Uterus (tissue), 2 donors: Measurements from ENCODE around the gene MST1.

ENCODE experiments used
- CTCF ChIP-seq, 4 experiments: fragments of 200-600 bp in 2 of 4; fragments of 450-650 bp in 2 of 4; sonication (generic) in 2 of 4; IDR thresholded peaks; one replicate each; pipeline ENCODE4 v1.5.1; 2016 to 2019; ENCODE audit warnings: antibody characterized with exemption in 4 of 4, mild to moderate bottlenecking in 2 of 4, moderate library complexity in 1 of 4
- POLR2A ChIP-seq, 2 donors: fragments of 450-650 bp; IDR thresholded peaks; one replicate each; pipeline ENCODE4 v1.6.1; 2016; ENCODE audit warnings: antibody characterized with exemption in 2 of 2, mild to moderate bottlenecking in 1 of 2, moderate library complexity in 1 of 2

- no peak for TF ChIP-seq CTCF (IDR thresholded peaks at IDR 0.05)
- TF ChIP-seq POLR2A (IDR thresholded peaks at IDR 0.05), result no peak
These were observed 50.8 kb downstream of the MST1 start for GRCh38 chr3:49638445-49638844.
